Ureter (tissue), 1 donor: ENCODE measurements around the gene REL. TPM values are rescaled to one million over a fixed set of nuclear protein-coding genes. Genes with fewer than 3 reads are reported as not detected.

Experiments used
- DNase-seq: peaks from one replicate; pipeline ENCODE4 v3.0.0-alpha.2; 2020; ENCODE audit warnings: low spot score
- total RNA-seq: library from RNA; stranded (reverse); gene quantifications from one replicate; pipeline ENCODE4 v1.2.4, GENCODE V29; 2023
- donor health status: DM: yes; HTN: yes; CAD: no.

The REL gene
- total RNA-seq, 1 donor from 2014 or later: 46.0 TPM

GRCh38 chr2:60964651-60965498 lies 83.5 kb downstream of the REL start:
- no peak for DNase-seq

- no peak for DNase-seq
Measured at GRCh38 chr2:60965499-60965785, 84.1 kb downstream of the REL start.

- DNase-seq: no peak
Measured at GRCh38 chr2:60966507-60967405, 85.4 kb downstream of the REL start.

- no peak for DNase-seq
Measured at GRCh38 chr2:60972889-60973656, 91.7 kb downstream of the REL start.

- no peak for DNase-seq
Measured at GRCh38 chr2:60973705-60974104, 92.3 kb downstream of the REL start.

- no peak for DNase-seq
Measured at GRCh38 chr2:60974652-60975051, 93.3 kb downstream of the REL start.

Other genes with a start within 250 kb of the REL start
- 18.4 TPM for gene PAPOLG, start 125.3 kb upstream of the REL start, total RNA-seq
- 28.2 TPM for gene PEX13, start 136.1 kb downstream of the REL start, total RNA-seq
- 7.5 TPM for gene PUS10, start 136.7 kb downstream of the REL start, total RNA-seq
- 13.3 TPM for gene SANBR, start 184.3 kb downstream of the REL start, total RNA-seq